Esophagus squamous epithelium (tissue), 5 donors: ENCODE results near the gene KCNH8. TPM values are rescaled to one million over a fixed set of nuclear protein-coding genes. Genes with fewer than 3 reads are reported as not detected.

Experiments used
- DNase-seq: peaks from one replicate; lab custom pipeline; 2025; lab: John Stamatoyannopoulos, UW
- H3K27ac ChIP-seq, 4 donors: fragments of 200-600 bp; sonication (generic); one replicate each; pipeline ENCODE4 v1.5.1; 2016 to 2019; ENCODE audit warnings: mild to moderate bottlenecking in 1 of 4
- H3K27me3 ChIP-seq, 4 donors: fragments of 200-600 bp; sonication (generic); 1 replicate in 3 of 4; 2 replicates in 1 of 4; pipeline versions ENCODE4 v1.5.1 to v1.6.0; 2017 to 2021; ENCODE audit warnings: antibody characterized with exemption in 1 of 4
- H3K36me3 ChIP-seq, 3 donors: fragments of 200-600 bp; sonication (generic); one replicate each; pipeline ENCODE4 v1.5.1; 2016 to 2019
- H3K4me1 ChIP-seq, 3 donors: fragments of 200-600 bp; sonication (generic); one replicate each; pipeline ENCODE4 v1.5.1; 2017 to 2019
- H3K4me3 ChIP-seq, 4 donors: fragments of 200-600 bp; sonication (generic); 1 replicate in 3 of 4; 2 replicates in 1 of 4; pipeline ENCODE4 v1.5.1; 2016 to 2019; ENCODE audit warnings: mild to moderate bottlenecking in 2 of 4, moderate library complexity in 1 of 4
- H3K9me3 ChIP-seq, 3 donors: fragments of 200-600 bp; sonication (generic); one replicate each; pipeline ENCODE4 v1.5.1; 2016 to 2019
- POLR2A ChIP-seq, 4 donors: fragments of 450-650 bp; IDR thresholded peaks; one replicate each; pipeline ENCODE4 v1.6.1; 2017; ENCODE audit warnings: antibody characterized with exemption in 4 of 4, mild to moderate bottlenecking in 4 of 4, moderate library complexity in 3 of 4
- WGBS, 2 donors: methylation state at CpG; one replicate each; pipeline ENCODE4 v1.1.5; 2018; 5-methylcytosine and 5-hydroxymethylcytosine counted together
- intact Hi-C: fragments of 100-400 bp; cut with DNase I; formaldehyde crosslinking; loops from one replicate; pipeline ENCODE4 v1.15.0; 2022
- small RNA-seq, 4 donors: library from RNA; depleted of rRNA; stranded (forward); fragments of <200 nt; gene quantifications; one replicate each; pipeline ENCODE3, GENCODE V24; 2016
- total RNA-seq, 4 donors: library from RNA; depleted of rRNA; stranded (reverse); fragments of >200 nt; gene quantifications; one replicate each; pipeline ENCODE4 v1.1.0, GENCODE V29; 2016
- TF ChIP-seq, protein P1 (sequence below), 6 experiments: fragments of 450-650 bp in 4 of 6; fragments of 200-600 bp in 2 of 6; sonication (generic) in 2 of 6; IDR thresholded peaks; one replicate each; pipeline ENCODE4 v1.5.1; 2016 to 2019; ENCODE audit warnings: antibody characterized with exemption in 6 of 6, mild to moderate bottlenecking in 4 of 6, moderate library complexity in 4 of 6
- donor health status: DM: yes; HTN: yes; CAD: no.

The KCNH8 gene
- total RNA-seq, 4 donors from 2014 or later: 0.57 TPM; not detected in 3

DNA sequence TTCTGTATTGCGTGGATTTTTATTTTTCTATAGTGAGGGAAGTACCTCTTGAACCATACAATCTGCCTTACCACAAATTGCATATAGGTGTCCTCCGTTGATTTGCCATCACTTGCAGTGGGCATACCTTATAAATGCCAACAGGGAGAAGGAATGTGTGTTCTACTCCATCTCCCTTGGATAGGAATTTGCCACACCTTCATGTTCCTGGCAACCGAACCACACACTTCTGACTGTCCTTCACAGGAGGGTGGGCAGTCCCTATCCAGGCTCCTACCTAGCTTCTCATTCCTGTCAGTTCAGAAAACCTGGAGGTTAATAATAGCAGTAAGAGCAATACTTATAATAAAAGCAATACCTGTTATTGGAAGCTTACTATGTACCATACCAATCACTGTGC is 428.0 kb downstream of the KCNH8 start:
- Histone ChIP-seq H3K27me3 (no peaks in the 10 kb centered on the region), H3K36me3 (no peaks in the 10 kb centered on the region), H3K4me3 (no peak overlapping the region), H3K4me1 (no peaks in the 10 kb centered on the region), H3K27ac (no peak overlapping the region), H3K9me3 (no peaks in the 10 kb centered on the region)
- TF ChIP-seq POLR2A (IDR thresholded peaks at IDR 0.05): no peak
- TF ChIP-seq, protein P1, sequence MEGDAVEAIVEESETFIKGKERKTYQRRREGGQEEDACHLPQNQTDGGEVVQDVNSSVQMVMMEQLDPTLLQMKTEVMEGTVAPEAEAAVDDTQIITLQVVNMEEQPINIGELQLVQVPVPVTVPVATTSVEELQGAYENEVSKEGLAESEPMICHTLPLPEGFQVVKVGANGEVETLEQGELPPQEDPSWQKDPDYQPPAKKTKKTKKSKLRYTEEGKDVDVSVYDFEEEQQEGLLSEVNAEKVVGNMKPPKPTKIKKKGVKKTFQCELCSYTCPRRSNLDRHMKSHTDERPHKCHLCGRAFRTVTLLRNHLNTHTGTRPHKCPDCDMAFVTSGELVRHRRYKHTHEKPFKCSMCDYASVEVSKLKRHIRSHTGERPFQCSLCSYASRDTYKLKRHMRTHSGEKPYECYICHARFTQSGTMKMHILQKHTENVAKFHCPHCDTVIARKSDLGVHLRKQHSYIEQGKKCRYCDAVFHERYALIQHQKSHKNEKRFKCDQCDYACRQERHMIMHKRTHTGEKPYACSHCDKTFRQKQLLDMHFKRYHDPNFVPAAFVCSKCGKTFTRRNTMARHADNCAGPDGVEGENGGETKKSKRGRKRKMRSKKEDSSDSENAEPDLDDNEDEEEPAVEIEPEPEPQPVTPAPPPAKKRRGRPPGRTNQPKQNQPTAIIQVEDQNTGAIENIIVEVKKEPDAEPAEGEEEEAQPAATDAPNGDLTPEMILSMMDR (IDR thresholded peaks at IDR 0.05): no peak
- DNase-seq: no peak
- 84 to 89% methylated on average over 3 of the region's 3 CpGs for WGBS, 2 donors
- intact Hi-C loops: no loop called here

Small RNA genes lying within 50 kb of the gene (small RNA-seq; reads per million reads assigned to genes)
- gene MIR4791: 0 reads per million in 4 donors
